HEK293 (cell line): ENCODE data around the gene DGKD.

Experiments used
- ATF2 ChIP-seq: fragments of 450-650 bp; formaldehyde crosslinking; IDR thresholded peaks from 2 replicates; pipeline ENCODE4 v1.5.1; 2016; ENCODE audit warnings: missing biosample characterization, missing genetic modification characterization, low read depth
- CTCF ChIP-seq: fragments of 450-650 bp; formaldehyde crosslinking; IDR thresholded peaks from 2 replicates; pipeline ENCODE4 v1.5.1; 2016; ENCODE audit warnings: missing biosample characterization, missing genetic modification characterization
- PBX3 ChIP-seq: sonication (generic); formaldehyde crosslinking; IDR thresholded peaks from 2 replicates; pipeline ENCODE4 v1.8.1; 2022; ENCODE audit warnings: mild to moderate bottlenecking, moderate library complexity, missing genetic modification reagents
- REST ChIP-seq: fragments of 450-650 bp; formaldehyde crosslinking; IDR thresholded peaks from 2 replicates; pipeline ENCODE4 v1.5.1; 2016; ENCODE audit warnings: missing biosample characterization, missing genetic modification characterization
- ZBTB10 ChIP-seq: fragments of 450-650 bp; formaldehyde crosslinking; IDR thresholded peaks from 2 replicates; pipeline ENCODE4 v1.5.1; 2016; ENCODE audit warnings: missing biosample characterization, missing genetic modification characterization
- ZBTB11 ChIP-seq: fragments of 450-650 bp; formaldehyde crosslinking; conservative IDR thresholded peaks from 2 replicates; pipeline ENCODE4 v1.5.1; 2016; ENCODE audit warnings: low read depth, missing biosample characterization, missing genetic modification characterization
- ZBTB48 ChIP-seq: fragments of 450-650 bp; formaldehyde crosslinking; IDR thresholded peaks from 2 replicates; pipeline ENCODE4 v1.5.1; 2016; ENCODE audit warnings: missing biosample characterization, missing genetic modification characterization
- ZBTB7A ChIP-seq: fragments of 450-650 bp; formaldehyde crosslinking; IDR thresholded peaks from 2 replicates; pipeline ENCODE4 v1.5.1; 2016; ENCODE audit warnings: low read depth, missing biosample characterization, missing genetic modification characterization
- ZNF202 ChIP-seq: fragments of 450-650 bp; formaldehyde crosslinking; IDR thresholded peaks from 2 replicates; pipeline ENCODE4 v1.5.1; 2016; ENCODE audit warnings: missing biosample characterization, missing genetic modification characterization, borderline replicate concordance
- ZNF274 ChIP-seq, 2 experiments: fragments of 200-500 bp in 1 of 2; fragments of 450-650 bp in 1 of 2; sonication (Bioruptor generic) in 1 of 2; formaldehyde crosslinking in 1 of 2; IDR thresholded peaks; 2 replicates each; pipeline versions ENCODE4 v1.5.1 to v1.6.1; 2014 to 2016; ENCODE audit warnings: borderline replicate concordance in 1 of 2, inconsistent platforms in 1 of 2, low read length in 1 of 2, missing biosample characterization in 1 of 2, missing genetic modification characterization in 1 of 2
- ZNF629 ChIP-seq: fragments of 450-650 bp; formaldehyde crosslinking; IDR thresholded peaks from 2 replicates; pipeline ENCODE4 v1.5.1; 2017; ENCODE audit warnings: missing biosample characterization, missing genetic modification characterization
- ZNF639 ChIP-seq: fragments of 450-650 bp; formaldehyde crosslinking; IDR thresholded peaks from 2 replicates; pipeline ENCODE4 v1.5.1; 2016; ENCODE audit warnings: missing biosample characterization, missing genetic modification characterization
- ZNF704 ChIP-seq: fragments of 450-650 bp; formaldehyde crosslinking; IDR thresholded peaks from 2 replicates; pipeline ENCODE4 v1.5.1; 2016; ENCODE audit warnings: missing biosample characterization, missing genetic modification characterization

GRCh38 chr2:233443511-233444183 lies 89.4 kb downstream of the DGKD start:
- TF ChIP-seq ATF2 (tag by site-specific recombination) (no peak), REST (tag by site-specific recombination) (no peak), CTCF (tag by site-specific recombination) (peak; percentile 69), PBX3 (no peak), ZBTB7A (tag by site-specific recombination) (no peak), ZNF704 (tag by site-specific recombination) (no peak), ZNF629 (no peak), ZNF274 (IDR thresholded peaks at IDR 0.05; ENCODE audit: low read length) (no peak), ZNF274 (tag by site-specific recombination; IDR thresholded peaks at IDR 0.05; ENCODE audit: borderline replicate concordance) (no peak), ZBTB10 (tag by site-specific recombination) (no peak), ZBTB11 (tag by site-specific recombination) (no peak), ZNF202 (tag by site-specific recombination) (no peak), ZBTB48 (tag by site-specific recombination) (no peak), ZNF639 (no peak)
